ENCODE data around the gene PLEKHA4. TPM values are rescaled to one million over a fixed set of nuclear protein-coding genes. Genes with fewer than 3 reads are reported as not detected.
"Not testable (repeated sequence)": the region's sequence is repeated elsewhere in the genome, so short reads cannot be mapped to it uniquely, and the experiment has no call there.

Gene PLEKHA4
- 1 to 10 TPM; 3.8 to 5.4 TPM for total RNA-seq

GRCh38 chr19:48868114-48868886 is at the start of gene PLEKHA4:
Gene PLEKHA4, minus strand, starts transcription at chr19:48868617. Its CDS starts 997 bp downstream, at chr19:48867620.
- Mint-ChIP-seq H3K36me3 (peaks cover 11% of the 10 kb centered on the region), H3K4me3 (no peak within 1 kb of the TSS), H3K27ac (peak within 1 kb of the TSS in 1 of 2 donors; percentile 40), H3K4me1 (ENCODE audit: low read depth in 2 of 2) (peaks cover 14 to 18% of the 10 kb centered on the region in 2 donors), H3K27me3 (peaks cover 8% of the 10 kb centered on the region in 2 donors), H3K9me3 (no peaks in the 10 kb centered on the region)
- DNase-seq (ENCODE audit: low spot score) (no peak), ATAC-seq (no peak)

DNA sequence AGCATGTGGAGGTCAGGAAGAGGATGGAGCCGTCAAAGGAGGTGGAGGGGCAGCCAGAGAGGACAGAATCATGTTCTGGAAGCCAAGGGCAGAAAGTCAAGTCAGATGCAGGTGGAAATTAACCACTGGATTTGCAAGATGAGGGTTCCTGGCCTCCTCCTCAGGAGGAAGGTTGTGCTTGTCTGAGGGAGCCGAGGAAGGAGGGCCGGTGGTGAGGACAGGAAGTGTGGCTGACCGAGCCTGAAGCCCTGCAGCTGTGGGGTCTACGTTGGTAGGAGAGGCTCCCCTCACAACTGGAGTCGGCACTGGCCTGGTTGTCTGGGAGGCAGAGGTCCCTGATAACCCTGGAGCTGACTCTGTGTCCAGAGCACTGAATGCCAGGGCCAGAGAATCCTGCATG is 49.7 kb upstream of the PLEKHA4 start:
- Mint-ChIP-seq H3K27ac (no peak overlapping the region), H3K27me3 (no peaks in the 10 kb centered on the region), H3K9me3 (no peaks in the 10 kb centered on the region), H3K4me1 (ENCODE audit: low read depth in 2 of 2) (peaks cover 0 to 5% of the 10 kb centered on the region in 2 donors), H3K36me3 (peaks cover 11% of the 10 kb centered on the region), H3K4me3 (no peak overlapping the region)
- no peak for ATAC-seq
- no peak for DNase-seq (ENCODE audit: low spot score)

GRCh38 chr19:48915757-48916156 is 47.3 kb upstream of the PLEKHA4 start:
- no peaks in the 10 kb centered on the region for H3K27me3 Mint-ChIP-seq
- DNase-seq (ENCODE audit: low spot score) (no peak), ATAC-seq (no peak)
- H3K9me3 Mint-ChIP-seq = no peaks in the 10 kb centered on the region
- peaks cover 11% of the 10 kb centered on the region for H3K36me3 Mint-ChIP-seq
- no peak overlapping the region for H3K4me3 Mint-ChIP-seq
- no peak overlapping the region for H3K27ac Mint-ChIP-seq
- H3K4me1 Mint-ChIP-seq (ENCODE audit: low read depth in 2 of 2) = peaks cover 0 to 7% of the 10 kb centered on the region in 2 donors

DNA sequence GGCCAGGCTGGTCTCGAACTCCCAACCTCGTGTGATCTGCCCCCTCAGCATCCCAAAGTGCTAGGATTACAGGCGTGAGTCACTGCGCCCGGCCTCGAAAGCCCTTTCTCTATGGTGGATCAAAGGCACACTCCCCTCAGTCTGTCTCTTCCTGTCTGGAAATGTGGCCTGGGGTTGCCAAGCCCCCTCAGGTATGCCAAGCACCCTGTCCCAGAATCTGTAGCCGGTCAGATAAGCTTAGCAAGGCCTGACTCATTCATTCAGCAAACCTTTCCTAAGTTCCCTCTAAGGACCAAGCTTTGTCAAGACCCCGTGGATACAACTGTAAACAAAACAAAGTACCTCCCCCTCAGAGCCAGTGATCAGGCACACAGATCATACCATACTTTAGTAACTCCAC is 45.8 kb upstream of the PLEKHA4 start:
- Mint-ChIP-seq H3K9me3 (no peaks in the 10 kb centered on the region), H3K27me3 (no peaks in the 10 kb centered on the region), H3K36me3 (peaks cover 11% of the 10 kb centered on the region), H3K27ac (peak overlapping the region in 1 of 2 donors; percentile 34), H3K4me3 (no peak overlapping the region), H3K4me1 (ENCODE audit: low read depth in 2 of 2) (peaks cover 0 to 7% of the 10 kb centered on the region in 2 donors)
- no peak for ATAC-seq
- no peak for DNase-seq (ENCODE audit: low spot score)

- H3K36me3 Mint-ChIP-seq = peaks cover 11% of the 10 kb centered on the region
- H3K9me3 Mint-ChIP-seq = no peaks in the 10 kb centered on the region
- no peak overlapping the region for H3K27ac Mint-ChIP-seq
- DNase-seq (ENCODE audit: low spot score) = no peak
- no peaks in the 10 kb centered on the region for H3K27me3 Mint-ChIP-seq
- peaks cover 0 to 7% of the 10 kb centered on the region in 2 donors for H3K4me1 Mint-ChIP-seq (ENCODE audit: low read depth in 2 of 2)
- H3K4me3 Mint-ChIP-seq = no peak overlapping the region
- peak; percentile 52 to 65 for ATAC-seq
Observed at GRCh38 chr19:48913114-48913889, 44.9 kb upstream of the PLEKHA4 start.

- Mint-ChIP-seq H3K9me3 (no peaks in the 10 kb centered on the region), H3K27ac (no peak overlapping the region)
Observed at GRCh38 chr19:48910803-48911202, 42.4 kb upstream of the PLEKHA4 start.

GRCh38 chr19:48909424-48910077 is 41.1 kb upstream of the PLEKHA4 start:
- H3K27ac Mint-ChIP-seq; H3K27me3 Mint-ChIP-seq; H3K9me3 Mint-ChIP-seq; H3K4me3 Mint-ChIP-seq; DNase-seq (ENCODE audit: low spot score); H3K36me3 Mint-ChIP-seq; H3K4me1 Mint-ChIP-seq (ENCODE audit: low read depth in 2 of 2); ATAC-seq: not testable (repeated sequence)

More at GRCh38 chr19:48910803-48911202, 42.4 kb upstream of the PLEKHA4 start:
- Mint-ChIP-seq H3K27me3 (no peaks in the 10 kb centered on the region), H3K4me1 (ENCODE audit: low read depth in 2 of 2) (peaks cover 0 to 4% of the 10 kb centered on the region in 2 donors), H3K4me3 (no peak overlapping the region), H3K36me3 (peaks cover 7% of the 10 kb centered on the region)
- no peak for ATAC-seq
- no peak for DNase-seq (ENCODE audit: low spot score)

GRCh38 chr19:48907671-48908070 is 39.3 kb upstream of the PLEKHA4 start:
- H3K36me3 Mint-ChIP-seq = no peaks in the 10 kb centered on the region
- no peak overlapping the region for H3K27ac Mint-ChIP-seq
- H3K4me1 Mint-ChIP-seq (ENCODE audit: low read depth in 2 of 2) = peaks cover 1 to 6% of the 10 kb centered on the region in 2 donors
- no peak for ATAC-seq
- no peak for DNase-seq (ENCODE audit: low spot score)
- H3K4me3 Mint-ChIP-seq = no peak overlapping the region
- H3K27me3 Mint-ChIP-seq = no peaks in the 10 kb centered on the region
- no peaks in the 10 kb centered on the region for H3K9me3 Mint-ChIP-seq

DNA sequence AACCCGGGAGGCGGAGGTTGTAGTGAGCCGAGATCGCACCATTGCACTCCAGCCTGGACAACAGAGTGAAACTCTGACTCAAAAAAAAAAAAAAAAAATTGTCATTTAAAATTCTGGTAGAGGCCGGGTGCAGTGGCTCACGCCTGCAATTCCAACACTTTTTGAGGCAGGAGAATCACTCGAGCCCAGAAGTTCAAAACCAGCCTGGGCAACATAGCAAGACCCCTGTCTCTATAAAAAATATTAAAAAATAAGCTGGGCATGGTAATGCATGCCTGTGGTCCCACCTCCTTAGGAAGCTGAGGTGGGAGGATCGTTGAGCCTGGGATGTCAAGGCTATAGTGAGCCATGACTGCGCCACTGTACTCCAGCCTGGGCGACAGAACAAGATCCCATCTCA is 37.9 kb upstream of the PLEKHA4 start:
- peaks cover 13 to 15% of the 10 kb centered on the region in 2 donors for H3K4me1 Mint-ChIP-seq (ENCODE audit: low read depth in 2 of 2)
- H3K4me3 Mint-ChIP-seq = no peak overlapping the region
- no peak overlapping the region for H3K27ac Mint-ChIP-seq
- H3K36me3 Mint-ChIP-seq = no peaks in the 10 kb centered on the region
- no peak for ATAC-seq
- H3K9me3 Mint-ChIP-seq = no peaks in the 10 kb centered on the region
- DNase-seq (ENCODE audit: low spot score) = no peak
- H3K27me3 Mint-ChIP-seq = no peaks in the 10 kb centered on the region

DNA sequence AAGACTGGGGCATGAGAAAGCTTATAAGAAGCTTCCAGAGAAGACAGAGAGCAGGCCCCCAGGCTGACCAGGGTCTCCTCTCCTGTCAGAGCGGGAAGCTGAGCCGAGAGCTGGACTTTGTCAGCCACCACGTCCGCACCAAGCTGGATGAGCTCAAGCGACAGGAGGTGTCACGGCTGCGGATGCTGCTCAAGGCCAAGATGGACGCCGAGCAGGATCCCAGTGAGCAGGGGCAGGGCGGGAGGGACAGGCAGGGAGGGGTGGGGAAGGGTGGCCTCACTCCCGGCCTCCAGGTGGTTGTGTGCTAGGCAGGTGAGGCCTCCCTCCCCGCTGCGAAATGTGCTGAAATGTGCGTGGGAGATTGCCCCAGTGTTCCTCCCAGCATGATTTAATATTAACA is 37.2 kb upstream of the PLEKHA4 start:
- Mint-ChIP-seq H3K4me3 (no peak overlapping the region), H3K9me3 (no peaks in the 10 kb centered on the region), H3K36me3 (no peaks in the 10 kb centered on the region), H3K4me1 (ENCODE audit: low read depth in 2 of 2) (peaks cover 19% of the 10 kb centered on the region in 2 donors), H3K27me3 (no peaks in the 10 kb centered on the region), H3K27ac (no peak overlapping the region)
- DNase-seq (ENCODE audit: low spot score) = no peak
- no peak for ATAC-seq

DNA sequence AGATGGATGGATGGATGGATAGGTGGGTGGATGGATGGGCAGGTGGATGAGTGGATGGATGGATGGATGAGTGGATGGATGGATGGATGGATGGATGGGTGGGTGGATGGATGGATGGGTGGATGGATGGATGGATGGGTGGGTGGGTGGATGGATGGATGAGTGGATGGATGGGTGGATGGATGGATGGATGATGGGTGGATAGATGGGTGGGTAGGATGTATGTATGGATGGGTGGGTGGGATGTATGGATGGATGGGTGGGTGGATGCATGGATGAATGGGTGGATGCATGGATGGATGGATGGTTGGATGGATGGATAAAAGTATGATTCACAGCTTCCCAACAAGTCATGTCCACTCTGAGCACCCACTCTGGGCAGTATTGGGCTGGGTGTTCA is 35.4 kb upstream of the PLEKHA4 start:
- not testable (repeated sequence) for H3K9me3 Mint-ChIP-seq; ATAC-seq; DNase-seq (ENCODE audit: low spot score); H3K36me3 Mint-ChIP-seq; H3K27ac Mint-ChIP-seq; H3K27me3 Mint-ChIP-seq; H3K4me3 Mint-ChIP-seq
- peaks cover 30% of the 10 kb centered on the region in 2 donors for H3K4me1 Mint-ChIP-seq (ENCODE audit: low read depth in 2 of 2)

- not testable (repeated sequence) for H3K27me3 Mint-ChIP-seq; ATAC-seq; H3K9me3 Mint-ChIP-seq; DNase-seq (ENCODE audit: low spot score); H3K36me3 Mint-ChIP-seq
- Mint-ChIP-seq H3K4me3 (peak overlapping the region; percentile 98), H3K27ac (peak overlapping the region; percentile 56 to 57), H3K4me1 (ENCODE audit: low read depth in 2 of 2) (peaks cover 30% of the 10 kb centered on the region in 2 donors)
Observed at GRCh38 chr19:48902291-48902690, 33.9 kb upstream of the PLEKHA4 start.

DNA sequence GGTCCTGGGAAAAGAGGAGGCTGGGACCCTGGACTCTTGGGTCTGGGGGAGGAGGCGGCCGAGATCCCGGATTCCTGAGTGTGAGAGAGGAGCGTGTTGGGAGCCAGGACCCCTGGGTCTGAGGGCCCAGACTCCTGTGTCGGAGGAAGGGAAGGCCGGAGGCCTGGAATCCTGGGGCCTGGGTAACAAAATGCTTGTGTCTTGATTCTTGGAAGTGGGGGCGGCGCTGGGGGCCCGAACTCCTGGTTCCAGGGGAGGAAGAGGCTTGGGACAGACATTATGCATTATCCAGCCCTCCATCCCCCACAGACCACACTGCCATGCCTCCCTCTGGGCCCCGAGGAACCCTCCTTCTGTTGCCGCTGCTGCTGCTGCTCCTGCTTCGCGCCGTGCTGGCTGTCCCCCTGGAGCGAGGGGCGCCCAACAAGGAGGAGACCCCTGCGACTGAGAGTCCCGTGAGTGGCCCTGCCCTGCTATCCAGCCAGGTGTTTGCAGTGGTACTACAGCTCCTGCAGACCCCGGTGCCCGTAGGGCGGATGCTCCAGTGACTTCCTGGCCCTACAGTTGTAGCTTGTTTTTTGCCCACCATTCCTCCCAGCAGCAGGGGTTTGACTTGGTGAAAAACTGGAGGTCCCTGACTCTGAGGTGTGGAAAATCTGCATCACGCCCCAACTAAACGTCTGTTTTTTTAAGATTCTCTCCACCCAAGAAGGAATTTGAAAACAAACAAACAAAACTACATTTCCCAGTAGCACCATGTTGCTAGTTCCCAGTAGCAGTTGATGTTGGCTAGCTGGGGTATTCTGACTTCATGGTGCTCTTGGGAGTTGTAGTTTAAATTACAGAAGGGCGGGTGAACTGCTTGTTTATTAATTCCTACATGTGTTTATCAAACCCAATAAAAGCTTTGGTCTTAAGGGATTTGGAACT is 32.3 kb upstream of the PLEKHA4 start:
- peaks cover 30 to 41% of the 10 kb centered on the region in 2 donors for H3K4me1 Mint-ChIP-seq (ENCODE audit: low read depth in 2 of 2)
- H3K36me3 Mint-ChIP-seq = no peaks in the 10 kb centered on the region
- DNase-seq (ENCODE audit: low spot score) (no peak), ATAC-seq (peak in 1 of 2 donors; percentile 10)
- peak overlapping the region; percentile 98 for H3K4me3 Mint-ChIP-seq
- H3K27me3 Mint-ChIP-seq = peaks cover 0 to 6% of the 10 kb centered on the region in 2 donors
- H3K27ac Mint-ChIP-seq = peak overlapping the region; percentile 91 to 99
- H3K9me3 Mint-ChIP-seq = no peaks in the 10 kb centered on the region

All from natural killer cell treated with Interleukin-12 subunit alpha and Interleukin-12 subunit beta and Interleukin-15 and Interleukin-18, amount 100 ng/mL, for 72 hours (primary cell).